AG04449 (cell line): Measurements from ENCODE around the gene PLEKHB2.

ENCODE experiments used
- CTCF ChIA-PET: fragments of 350-600 bp; formaldehyde crosslinking; extraction: SDS; loops from one replicate; lab custom pipeline; 2021; ENCODE audit warnings: antibody characterized with exemption; lab: Yijun Ruan, JAX
- POLR2A ChIA-PET: fragments of 400-600, 350-600 bp; formaldehyde crosslinking; extraction: SDS; loops from one replicate; lab custom pipeline; 2020; ENCODE audit warnings: antibody characterized with exemption, inconsistent platforms; lab: Yijun Ruan, JAX
- DNase-seq: peaks from one replicate; pipeline ENCODE4 v3.0.0-alpha.2; 2010; ENCODE audit warnings: low read depth, low spot score
- H3K4me3 ChIP-seq: 2 replicates; pipeline ENCODE4 v1.5.1; 2011; ENCODE audit warnings: low read depth, mild to moderate bottlenecking, control low read depth, low read length
- CTCF ChIP-seq: IDR thresholded peaks from one replicate; pipeline ENCODE4 v1.5.1; 2011; ENCODE audit warnings: mild to moderate bottlenecking, moderate library complexity, low read length, control low read depth, inconsistent platforms; ENCODE audit not compliant: insufficient read depth; ENCODE audit errors: missing control alignments

The PLEKHB2 gene

GRCh38 chr2:131127981-131128380 lies 22.8 kb downstream of the PLEKHB2 start:
- TF ChIP-seq CTCF: no peak
- ChIA-PET POLR2A (no interaction called here), CTCF (no interaction called here)
- no peak overlapping the region for H3K4me3 ChIP-seq
- no peak for DNase-seq

- no peak for TF ChIP-seq CTCF
- H3K4me3 ChIP-seq: no peak overlapping the region
- DNase-seq: no peak
- ChIA-PET CTCF (no interaction called here), POLR2A (no interaction called here)
Observed at GRCh38 chr2:131130298-131130596, 25.1 kb downstream of the PLEKHB2 start.

- H3K4me3 ChIP-seq: no peak overlapping the region
- ChIA-PET POLR2A (no interaction called here), CTCF (interaction anchor here (1.5 kb wide), 1 partner anchor 21 kb away, joined by 3 read pairs; no protein-coding TSS in a partner anchor)
- no peak for TF ChIP-seq CTCF
- no peak for DNase-seq
Observed at GRCh38 chr2:131132729-131133128, 27.6 kb downstream of the PLEKHB2 start.

- POLR2A ChIA-PET: no interaction called here
- TF ChIP-seq CTCF: no peak
- no peak overlapping the region for H3K4me3 ChIP-seq
- no peak for DNase-seq
- CTCF ChIA-PET: interaction anchor here (0.9 to 1.2 kb wide), 2 partner anchors 12 to 36 kb away, joined by 3 to 4 read pairs; no protein-coding TSS in a partner anchor
Observed at GRCh38 chr2:131140581-131140980, 35.4 kb downstream of the PLEKHB2 start.

- TF ChIP-seq CTCF: no peak
- H3K4me3 ChIP-seq: no peak overlapping the region
- ChIA-PET POLR2A (no interaction called here), CTCF (no interaction called here)
- DNase-seq: no peak
Observed at GRCh38 chr2:131142849-131143248, 37.7 kb downstream of the PLEKHB2 start.

- H3K4me3 ChIP-seq: no peak overlapping the region
- TF ChIP-seq CTCF: no peak
- POLR2A ChIA-PET: no interaction called here
- CTCF ChIA-PET: interaction anchor here (1.4 kb wide), 1 partner anchor 10 kb away, joined by 7 read pairs; no protein-coding TSS in a partner anchor
- no peak for DNase-seq
Observed at GRCh38 chr2:131143803-131144202, 38.7 kb downstream of the PLEKHB2 start.
